ENCODE results near the gene UNC5B. TPM values are rescaled to one million over a fixed set of nuclear protein-coding genes. Genes with fewer than 3 reads are reported as not detected.
"Not testable (repeated sequence)": the region's sequence is repeated elsewhere in the genome, so short reads cannot be mapped to it uniquely, and the experiment has no call there.

Gene UNC5B
- total RNA-seq, 4 donors from 2014 or later: 5.3 to 26.6 (median 17.7) TPM

DNA sequence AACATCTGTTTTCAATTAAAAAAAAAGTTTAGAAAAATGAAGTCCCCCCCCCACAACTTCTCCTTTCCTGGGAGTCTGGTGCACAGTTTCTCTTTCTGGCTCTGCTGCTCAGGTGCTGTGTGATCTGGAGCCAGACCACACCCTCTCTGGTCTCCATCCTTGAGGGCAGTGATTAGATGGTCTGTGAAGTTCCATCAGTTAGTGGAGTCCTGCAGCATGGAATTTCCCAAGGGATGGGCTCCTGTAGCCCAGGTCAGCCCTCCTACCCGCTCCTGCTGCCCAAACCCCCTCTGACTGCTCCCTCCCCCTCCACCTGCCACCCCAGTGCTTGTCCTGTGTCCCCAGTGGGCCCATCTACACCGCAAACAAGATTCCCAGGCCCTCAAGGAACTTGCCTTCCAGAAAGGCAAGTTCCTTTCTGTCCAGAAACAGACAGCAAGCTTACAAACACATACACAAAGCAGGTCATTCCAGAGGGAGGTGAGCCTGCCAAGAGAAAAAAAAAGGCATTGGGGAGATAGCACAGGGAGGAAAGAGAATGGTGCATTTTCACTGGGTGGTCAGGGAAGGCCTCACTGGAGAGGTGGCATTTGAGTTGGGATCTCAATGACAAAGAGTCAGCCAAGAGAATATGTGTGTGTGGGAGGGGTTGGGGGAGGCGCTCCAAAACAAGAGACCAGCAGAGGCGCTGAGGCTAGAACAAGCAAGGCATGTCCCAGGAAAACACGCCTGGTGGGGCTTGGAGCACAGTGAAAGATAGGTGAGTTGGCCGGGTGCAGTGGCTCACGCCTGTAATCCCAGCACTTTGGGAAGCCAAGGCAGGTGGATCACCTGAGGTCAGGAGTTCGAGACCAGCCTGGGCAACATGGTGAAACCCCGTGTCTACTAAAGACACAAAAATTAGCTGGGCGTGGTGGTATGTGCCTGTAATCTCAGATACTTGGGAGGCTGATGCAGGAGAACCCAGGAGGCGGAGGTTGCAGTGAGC lies 57.2 kb downstream of the UNC5B start:
- Histone ChIP-seq H3K9me3 (no peaks in the 10 kb centered on the region), H3K27ac (peak overlapping the region; percentile 40 to 78), H3K4me1 (no peaks in the 10 kb centered on the region), H3K27me3 (no peaks in the 10 kb centered on the region), H3K4me3 (no peak overlapping the region), H3K36me3 (no peaks in the 10 kb centered on the region)
- TF ChIP-seq, protein P1, sequence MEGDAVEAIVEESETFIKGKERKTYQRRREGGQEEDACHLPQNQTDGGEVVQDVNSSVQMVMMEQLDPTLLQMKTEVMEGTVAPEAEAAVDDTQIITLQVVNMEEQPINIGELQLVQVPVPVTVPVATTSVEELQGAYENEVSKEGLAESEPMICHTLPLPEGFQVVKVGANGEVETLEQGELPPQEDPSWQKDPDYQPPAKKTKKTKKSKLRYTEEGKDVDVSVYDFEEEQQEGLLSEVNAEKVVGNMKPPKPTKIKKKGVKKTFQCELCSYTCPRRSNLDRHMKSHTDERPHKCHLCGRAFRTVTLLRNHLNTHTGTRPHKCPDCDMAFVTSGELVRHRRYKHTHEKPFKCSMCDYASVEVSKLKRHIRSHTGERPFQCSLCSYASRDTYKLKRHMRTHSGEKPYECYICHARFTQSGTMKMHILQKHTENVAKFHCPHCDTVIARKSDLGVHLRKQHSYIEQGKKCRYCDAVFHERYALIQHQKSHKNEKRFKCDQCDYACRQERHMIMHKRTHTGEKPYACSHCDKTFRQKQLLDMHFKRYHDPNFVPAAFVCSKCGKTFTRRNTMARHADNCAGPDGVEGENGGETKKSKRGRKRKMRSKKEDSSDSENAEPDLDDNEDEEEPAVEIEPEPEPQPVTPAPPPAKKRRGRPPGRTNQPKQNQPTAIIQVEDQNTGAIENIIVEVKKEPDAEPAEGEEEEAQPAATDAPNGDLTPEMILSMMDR (IDR thresholded peaks at IDR 0.05): peak in 2 of 4 experiments; percentile 7 to 9
- TF ChIP-seq POLR2A (IDR thresholded peaks at IDR 0.05): no peak
- peak in 1 of 2 donors; percentile 46 for DNase-seq
- intact Hi-C loops (cut with DNase I; ENCODE audit: low total_unique reads): loop anchor here (10.0 kb wide), 1 partner anchor 55 kb away; the partner anchor contains the start of gene UNC5B

GRCh38 chr10:71270301-71271220 lies 58.2 kb downstream of the UNC5B start:
- intact Hi-C loops (cut with DNase I; ENCODE audit: low total_unique reads): no loop called here
- no peaks in the 10 kb centered on the region for H3K4me1 ChIP-seq
- H3K9me3 ChIP-seq: no peaks in the 10 kb centered on the region
- DNase-seq: peak; percentile 65 to 76
- TF ChIP-seq, protein P1 (IDR thresholded peaks at IDR 0.05): peak; percentile 31 to 69 (median 45)
- TF ChIP-seq POLR2A (IDR thresholded peaks at IDR 0.05): no peak
- no peaks in the 10 kb centered on the region for H3K27me3 ChIP-seq
- no peak overlapping the region for H3K4me3 ChIP-seq
- H3K27ac ChIP-seq: peak overlapping the region in 1 of 2 donors; percentile 78
- no peaks in the 10 kb centered on the region for H3K36me3 ChIP-seq

- DNase-seq: no peak
- H3K4me3 ChIP-seq: no peak overlapping the region
- intact Hi-C loops (cut with DNase I; ENCODE audit: low total_unique reads): no loop called here
- H3K27me3 ChIP-seq: no peaks in the 10 kb centered on the region
- no peak for TF ChIP-seq POLR2A (IDR thresholded peaks at IDR 0.05)
- TF ChIP-seq, protein P1 (IDR thresholded peaks at IDR 0.05): no peak
- H3K4me1 ChIP-seq: no peaks in the 10 kb centered on the region
- H3K27ac ChIP-seq: no peak overlapping the region
- H3K36me3 ChIP-seq: no peaks in the 10 kb centered on the region
- H3K9me3 ChIP-seq: no peaks in the 10 kb centered on the region
Measured at GRCh38 chr10:71271662-71272055, 59.3 kb downstream of the UNC5B start.

DNA sequence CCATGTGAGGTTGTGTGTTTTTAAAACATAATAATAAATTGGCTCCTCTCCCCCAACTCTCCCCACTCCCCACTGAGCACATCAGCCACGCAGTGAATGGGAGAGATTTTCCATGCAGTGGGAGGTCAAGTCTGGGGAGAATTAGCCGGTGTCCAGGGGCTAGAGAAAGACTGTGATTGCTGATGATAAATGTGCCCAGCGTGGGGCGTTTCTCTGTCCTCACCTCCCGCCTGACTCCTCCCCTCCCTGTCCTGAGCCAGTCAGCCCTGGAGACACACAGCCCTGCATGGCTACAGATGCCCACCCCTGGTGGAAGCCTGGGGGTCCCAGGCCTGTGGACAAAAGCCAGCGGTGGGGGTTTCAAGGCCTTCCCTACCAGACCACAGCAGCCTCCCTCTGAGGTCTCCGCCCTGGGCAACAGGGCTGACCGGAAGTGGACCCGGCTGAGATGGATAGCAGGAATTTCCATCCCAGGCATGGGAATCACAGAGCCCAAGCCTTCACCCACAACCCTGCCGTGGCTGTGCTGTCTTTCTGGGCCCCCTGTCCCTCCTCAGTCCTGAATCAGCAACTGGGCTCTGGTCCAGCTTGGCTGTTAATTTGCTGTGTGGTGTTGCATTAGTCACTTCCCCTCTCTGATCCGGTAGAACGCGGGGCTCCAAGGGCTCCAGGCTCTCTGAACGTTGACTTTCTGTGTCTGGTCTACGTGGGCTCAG lies 59.8 kb downstream of the UNC5B start:
- no peaks in the 10 kb centered on the region for H3K36me3 ChIP-seq
- no peak overlapping the region for H3K4me3 ChIP-seq
- H3K9me3 ChIP-seq: no peaks in the 10 kb centered on the region
- TF ChIP-seq, protein P1 (IDR thresholded peaks at IDR 0.05): no peak
- TF ChIP-seq POLR2A (IDR thresholded peaks at IDR 0.05): no peak
- intact Hi-C loops (cut with DNase I; ENCODE audit: low total_unique reads): no loop called here
- no peaks in the 10 kb centered on the region for H3K4me1 ChIP-seq
- no peak overlapping the region for H3K27ac ChIP-seq
- no peak for DNase-seq
- H3K27me3 ChIP-seq: no peaks in the 10 kb centered on the region

DNA sequence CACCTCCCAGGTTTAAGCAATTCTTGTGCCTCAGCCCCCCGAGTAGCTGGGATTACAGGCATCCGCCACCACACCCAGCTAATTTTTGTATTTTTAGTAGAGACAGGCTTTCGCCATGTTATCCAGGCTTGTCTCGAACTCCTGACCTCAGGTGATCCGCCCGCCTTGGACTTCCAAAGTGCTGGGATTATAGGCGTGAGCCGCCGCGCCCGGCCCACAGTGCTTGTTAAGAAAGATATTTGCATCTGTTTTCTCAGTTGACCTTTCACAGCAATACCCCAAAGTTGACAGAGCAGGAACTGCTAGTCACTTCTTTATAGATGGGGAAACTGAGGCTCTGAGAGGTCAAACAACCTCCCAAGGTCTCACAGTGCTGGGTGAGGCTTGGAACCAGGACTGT lies 60.6 kb downstream of the UNC5B start:
- H3K4me3 ChIP-seq; H3K27me3 ChIP-seq; H3K4me1 ChIP-seq; H3K9me3 ChIP-seq; H3K27ac ChIP-seq; DNase-seq; intact Hi-C loops (cut with DNase I; ENCODE audit: low total_unique reads); H3K36me3 ChIP-seq: not testable (repeated sequence)
